ENCODE measurements around the gene ZNF438. TPM values are rescaled to one million over a fixed set of nuclear protein-coding genes. Genes with fewer than 3 reads are reported as not detected.

Gene ZNF438
- total RNA-seq, 4 donors from 2014 or later: 3.7 to 8.3 (median 7.3) TPM

DNA sequence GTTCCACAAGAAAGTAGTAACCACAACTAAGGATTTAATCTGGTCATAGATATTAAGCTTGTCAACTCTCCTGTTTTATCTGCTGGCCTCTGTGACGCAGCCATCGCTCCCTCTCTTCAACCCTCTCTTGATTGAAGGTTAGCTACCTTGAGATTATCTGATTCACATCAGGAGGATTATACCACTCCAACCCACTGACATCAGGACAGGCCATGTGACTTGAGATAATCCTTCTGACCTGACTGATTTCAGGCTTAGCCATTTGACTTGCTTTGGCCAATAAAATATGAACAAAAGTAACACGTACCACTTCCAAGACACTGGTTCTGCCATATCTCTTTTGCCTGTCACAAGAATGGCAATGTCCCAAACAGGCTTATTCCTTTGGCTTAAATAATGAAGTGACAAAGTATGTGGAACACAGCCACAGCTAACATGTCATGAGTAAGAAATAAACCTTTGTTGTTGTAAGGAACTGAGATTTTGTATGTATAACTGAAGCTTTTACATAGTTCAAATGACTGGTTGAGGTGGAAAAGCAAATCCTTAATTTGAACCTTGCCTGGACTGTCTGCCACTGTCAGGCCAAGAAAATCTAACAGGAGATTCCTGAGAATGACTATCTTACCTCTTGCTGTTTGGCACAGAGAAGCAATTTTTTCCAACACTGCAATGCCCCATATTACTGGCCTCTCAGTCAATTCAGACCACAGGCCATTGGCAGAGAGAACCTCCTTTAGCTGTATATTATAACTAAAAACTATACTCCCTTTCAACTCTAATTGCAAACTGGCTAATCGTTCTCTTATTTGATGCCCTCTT, 13.9 kb downstream of the ZNF438 start:
- no peak for DNase-seq
- TF ChIP-seq, protein P1, sequence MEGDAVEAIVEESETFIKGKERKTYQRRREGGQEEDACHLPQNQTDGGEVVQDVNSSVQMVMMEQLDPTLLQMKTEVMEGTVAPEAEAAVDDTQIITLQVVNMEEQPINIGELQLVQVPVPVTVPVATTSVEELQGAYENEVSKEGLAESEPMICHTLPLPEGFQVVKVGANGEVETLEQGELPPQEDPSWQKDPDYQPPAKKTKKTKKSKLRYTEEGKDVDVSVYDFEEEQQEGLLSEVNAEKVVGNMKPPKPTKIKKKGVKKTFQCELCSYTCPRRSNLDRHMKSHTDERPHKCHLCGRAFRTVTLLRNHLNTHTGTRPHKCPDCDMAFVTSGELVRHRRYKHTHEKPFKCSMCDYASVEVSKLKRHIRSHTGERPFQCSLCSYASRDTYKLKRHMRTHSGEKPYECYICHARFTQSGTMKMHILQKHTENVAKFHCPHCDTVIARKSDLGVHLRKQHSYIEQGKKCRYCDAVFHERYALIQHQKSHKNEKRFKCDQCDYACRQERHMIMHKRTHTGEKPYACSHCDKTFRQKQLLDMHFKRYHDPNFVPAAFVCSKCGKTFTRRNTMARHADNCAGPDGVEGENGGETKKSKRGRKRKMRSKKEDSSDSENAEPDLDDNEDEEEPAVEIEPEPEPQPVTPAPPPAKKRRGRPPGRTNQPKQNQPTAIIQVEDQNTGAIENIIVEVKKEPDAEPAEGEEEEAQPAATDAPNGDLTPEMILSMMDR (IDR thresholded peaks at IDR 0.05): no peak
- TF ChIP-seq POLR2A (IDR thresholded peaks at IDR 0.05): no peak
- H3K9me3 ChIP-seq: no peaks in the 10 kb centered on the region
- H3K27me3 ChIP-seq: no peaks in the 10 kb centered on the region
- H3K36me3 ChIP-seq: no peaks in the 10 kb centered on the region
- no peak overlapping the region for H3K4me3 ChIP-seq
- no peaks in the 10 kb centered on the region for H3K4me1 ChIP-seq
- H3K27ac ChIP-seq: no peak overlapping the region

DNA sequence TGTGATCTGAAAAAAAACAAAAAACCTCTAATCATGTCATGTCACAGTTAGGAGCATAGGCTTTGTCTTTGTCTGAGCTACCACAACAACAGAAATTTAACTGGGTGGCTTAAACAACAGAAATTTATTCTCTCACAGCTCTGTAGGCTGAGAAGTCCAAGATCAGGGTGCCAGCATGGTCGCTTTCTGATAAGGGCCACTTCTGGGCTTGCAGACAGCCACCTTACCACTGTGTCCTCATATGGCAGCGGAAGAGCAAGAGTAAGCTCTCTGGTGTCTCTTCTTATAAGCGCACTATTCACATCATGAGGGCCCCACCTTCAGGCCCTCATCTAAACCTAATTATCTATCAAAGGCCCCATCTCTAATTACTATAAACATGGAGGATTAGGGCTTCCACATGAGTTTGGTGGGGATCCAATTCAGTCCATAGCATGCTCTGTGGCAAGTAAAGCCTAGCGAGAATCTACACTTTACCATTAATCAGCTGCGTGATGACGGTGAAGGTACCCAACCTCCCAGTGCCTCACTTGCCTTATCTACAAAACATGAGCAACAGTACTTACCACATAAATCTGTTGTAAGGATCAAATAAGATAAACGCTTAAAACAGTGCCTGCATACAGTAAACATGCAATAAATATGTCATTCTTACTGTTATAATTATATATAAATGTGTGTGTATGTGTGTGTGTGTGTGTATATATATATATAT, 17.3 kb downstream of the ZNF438 start:
- H3K4me1 ChIP-seq: no peaks in the 10 kb centered on the region
- DNase-seq: no peak
- H3K27ac ChIP-seq: no peak overlapping the region
- no peaks in the 10 kb centered on the region for H3K9me3 ChIP-seq
- TF ChIP-seq POLR2A (IDR thresholded peaks at IDR 0.05): no peak
- TF ChIP-seq, protein P1 (IDR thresholded peaks at IDR 0.05): no peak
- no peaks in the 10 kb centered on the region for H3K27me3 ChIP-seq
- H3K36me3 ChIP-seq: no peaks in the 10 kb centered on the region
- no peak overlapping the region for H3K4me3 ChIP-seq

DNA sequence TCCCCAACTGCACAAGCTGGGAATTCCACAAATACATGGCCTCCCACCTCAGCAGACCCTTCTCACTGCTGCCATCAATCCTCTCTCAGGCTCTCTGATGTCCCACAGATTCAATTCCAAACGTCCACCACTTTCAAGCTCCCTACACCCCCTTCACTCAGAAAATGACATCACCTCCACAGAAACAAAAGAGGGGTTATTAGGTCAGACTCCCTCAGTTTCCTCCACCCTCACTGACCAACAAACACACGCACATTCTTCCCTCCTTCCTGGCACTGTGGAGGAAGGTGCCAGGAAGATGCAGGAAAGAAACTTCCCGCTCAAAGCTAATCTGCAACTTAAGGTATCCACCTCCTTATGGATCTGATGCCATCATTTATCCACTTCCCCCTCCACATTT, 18.3 kb downstream of the ZNF438 start:
- Histone ChIP-seq H3K36me3 (no peaks in the 10 kb centered on the region), H3K4me1 (no peaks in the 10 kb centered on the region), H3K27ac (no peak overlapping the region), H3K27me3 (no peaks in the 10 kb centered on the region), H3K4me3 (no peak overlapping the region), H3K9me3 (no peaks in the 10 kb centered on the region)
- TF ChIP-seq, protein P1 (IDR thresholded peaks at IDR 0.05): no peak
- no peak for TF ChIP-seq POLR2A (IDR thresholded peaks at IDR 0.05)
- DNase-seq: no peak

DNA sequence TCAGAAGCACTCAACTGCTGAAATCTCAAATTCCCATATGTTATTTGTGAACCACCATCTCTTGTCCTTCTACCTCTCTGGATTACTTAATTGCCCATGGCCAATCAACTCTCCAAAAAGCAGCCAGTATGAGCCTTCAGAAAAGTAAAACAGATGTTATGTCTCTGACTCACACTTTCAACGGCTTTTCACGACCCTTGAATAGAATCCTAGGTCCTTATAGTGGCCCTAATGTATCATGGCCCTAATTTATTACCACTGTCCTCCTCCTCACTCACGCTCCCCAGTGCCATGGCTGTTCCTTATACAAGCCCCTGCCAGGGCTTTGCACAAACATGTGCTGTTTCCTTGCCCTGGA, 20.0 kb downstream of the ZNF438 start:
- Histone ChIP-seq H3K36me3 (no peaks in the 10 kb centered on the region), H3K4me3 (no peak overlapping the region), H3K4me1 (no peaks in the 10 kb centered on the region), H3K27ac (peak overlapping the region in 1 of 4 donors; percentile 17), H3K27me3 (no peaks in the 10 kb centered on the region), H3K9me3 (no peaks in the 10 kb centered on the region)
- DNase-seq: no peak
- TF ChIP-seq, protein P1 (IDR thresholded peaks at IDR 0.05): no peak
- no peak for TF ChIP-seq POLR2A (IDR thresholded peaks at IDR 0.05)

DNA sequence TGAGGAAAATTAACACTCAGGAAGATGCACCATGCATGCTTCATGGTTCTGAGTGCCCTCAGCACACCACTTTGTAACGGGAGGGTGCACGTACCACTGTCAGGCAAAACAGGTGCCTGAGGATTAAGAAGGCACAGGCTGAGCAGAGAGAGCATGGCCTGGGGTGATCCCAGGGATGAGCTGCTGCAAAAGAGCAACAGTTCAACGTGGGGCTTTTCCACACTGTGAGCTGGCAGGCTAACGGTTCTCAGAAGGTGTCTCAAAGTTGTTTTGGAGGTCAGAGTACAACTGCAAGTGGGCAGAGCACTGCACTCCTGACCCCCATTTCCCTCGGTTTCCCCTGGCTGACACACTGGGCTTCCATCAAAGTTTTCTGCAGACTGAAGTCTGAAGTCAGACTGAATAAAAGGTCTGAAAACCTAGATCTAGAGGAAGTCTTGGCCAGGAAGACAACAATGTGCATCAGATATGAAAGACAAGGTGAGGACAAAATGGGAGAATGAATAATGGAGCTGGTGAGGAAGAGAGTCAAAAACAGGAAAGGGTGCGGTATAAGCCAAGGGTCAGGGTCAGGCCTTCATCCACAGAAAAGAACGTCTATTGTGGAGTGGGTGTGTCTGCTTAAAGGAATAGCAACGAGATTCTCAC, 20.5 kb downstream of the ZNF438 start:
- H3K4me3 ChIP-seq: no peak overlapping the region
- no peaks in the 10 kb centered on the region for H3K9me3 ChIP-seq
- H3K36me3 ChIP-seq: no peaks in the 10 kb centered on the region
- no peak for DNase-seq
- peak overlapping the region in 1 of 4 donors; percentile 34 for H3K27ac ChIP-seq
- H3K4me1 ChIP-seq: no peaks in the 10 kb centered on the region
- TF ChIP-seq, protein P1 (IDR thresholded peaks at IDR 0.05): no peak
- TF ChIP-seq POLR2A (IDR thresholded peaks at IDR 0.05): no peak
- H3K27me3 ChIP-seq: no peaks in the 10 kb centered on the region

Data from Peyer's patch (tissue), 4 donors.